Retina (tissue), 1 donor: ENCODE results near the gene FLCN.
A peak's percentile ranks its signal among the peaks of the same experiment; 100 is the strongest.
"Not testable (repeated sequence)": the region's sequence is repeated elsewhere in the genome, so short reads cannot be mapped to it uniquely, and the experiment has no call there.

ENCODE experiments used
- DNase-seq: peaks from one replicate; pipeline ENCODE4 v3.0.0-alpha.2; 2016

The FLCN gene, protein sequence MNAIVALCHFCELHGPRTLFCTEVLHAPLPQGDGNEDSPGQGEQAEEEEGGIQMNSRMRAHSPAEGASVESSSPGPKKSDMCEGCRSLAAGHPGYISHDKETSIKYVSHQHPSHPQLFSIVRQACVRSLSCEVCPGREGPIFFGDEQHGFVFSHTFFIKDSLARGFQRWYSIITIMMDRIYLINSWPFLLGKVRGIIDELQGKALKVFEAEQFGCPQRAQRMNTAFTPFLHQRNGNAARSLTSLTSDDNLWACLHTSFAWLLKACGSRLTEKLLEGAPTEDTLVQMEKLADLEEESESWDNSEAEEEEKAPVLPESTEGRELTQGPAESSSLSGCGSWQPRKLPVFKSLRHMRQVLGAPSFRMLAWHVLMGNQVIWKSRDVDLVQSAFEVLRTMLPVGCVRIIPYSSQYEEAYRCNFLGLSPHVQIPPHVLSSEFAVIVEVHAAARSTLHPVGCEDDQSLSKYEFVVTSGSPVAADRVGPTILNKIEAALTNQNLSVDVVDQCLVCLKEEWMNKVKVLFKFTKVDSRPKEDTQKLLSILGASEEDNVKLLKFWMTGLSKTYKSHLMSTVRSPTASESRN

DNA sequence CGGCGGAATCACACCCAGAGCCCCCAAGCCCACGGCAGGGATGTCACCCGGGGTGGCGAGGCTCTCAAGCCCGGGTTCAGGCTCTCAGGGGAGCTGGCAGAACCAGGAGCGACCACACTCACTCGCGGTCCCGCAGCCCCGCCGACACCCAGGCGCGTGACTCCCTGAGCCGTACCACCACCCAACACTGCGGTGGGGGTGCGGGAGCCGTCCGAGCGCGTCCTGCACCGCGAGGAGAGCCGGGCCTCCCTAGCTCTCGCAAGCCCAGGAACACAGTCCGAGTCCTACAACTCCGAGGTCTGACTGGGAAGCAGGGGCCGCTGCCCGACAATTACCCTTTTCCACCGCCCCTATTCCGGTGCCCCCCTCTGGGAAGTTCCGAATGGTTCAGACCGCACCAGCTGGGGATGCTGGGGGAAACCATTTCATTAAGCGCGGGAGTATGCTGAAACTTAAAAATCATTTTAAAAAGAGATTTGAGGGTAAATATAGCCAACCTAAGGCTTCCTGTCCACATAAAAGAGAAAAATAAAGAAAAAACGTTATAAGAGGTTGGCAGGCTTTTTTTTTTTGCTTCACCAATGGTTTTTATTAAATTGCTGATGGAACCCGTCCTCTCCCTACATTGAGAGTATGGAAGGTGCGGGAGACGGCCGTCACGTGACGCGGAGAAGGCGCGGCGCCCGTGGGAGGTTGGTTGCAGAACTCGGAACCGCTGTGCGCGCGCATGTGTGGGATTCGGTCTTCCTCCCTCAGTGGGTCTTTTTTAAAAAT is at the start of gene FLCN:
TSS of gene FLCN (minus strand) at position 143 of the 774 bp plus-strand sequence. CDS start 9,031 bp downstream, outside the sequence.
- DNase-seq, result peak; percentile 99

DNA sequence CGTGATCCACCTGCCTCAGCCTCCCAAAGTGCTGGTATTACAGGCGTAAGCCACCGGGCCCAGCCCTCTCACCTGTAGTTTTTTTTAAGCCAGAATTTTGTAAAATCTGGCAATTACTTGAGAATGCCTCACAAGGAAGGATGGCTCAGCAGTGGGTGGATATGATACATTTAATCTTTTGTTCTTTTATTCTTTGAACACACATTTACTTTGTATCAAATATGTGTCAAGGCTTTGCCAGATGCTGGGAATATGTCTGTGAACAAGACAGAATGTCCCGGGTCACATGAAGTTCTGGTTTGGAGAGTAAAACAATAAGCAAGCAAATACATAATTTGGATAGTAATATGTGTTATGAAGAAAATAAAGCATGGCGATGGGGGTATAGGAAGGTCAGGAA is 49.0 kb upstream of the FLCN start:
- no peak for DNase-seq

DNA sequence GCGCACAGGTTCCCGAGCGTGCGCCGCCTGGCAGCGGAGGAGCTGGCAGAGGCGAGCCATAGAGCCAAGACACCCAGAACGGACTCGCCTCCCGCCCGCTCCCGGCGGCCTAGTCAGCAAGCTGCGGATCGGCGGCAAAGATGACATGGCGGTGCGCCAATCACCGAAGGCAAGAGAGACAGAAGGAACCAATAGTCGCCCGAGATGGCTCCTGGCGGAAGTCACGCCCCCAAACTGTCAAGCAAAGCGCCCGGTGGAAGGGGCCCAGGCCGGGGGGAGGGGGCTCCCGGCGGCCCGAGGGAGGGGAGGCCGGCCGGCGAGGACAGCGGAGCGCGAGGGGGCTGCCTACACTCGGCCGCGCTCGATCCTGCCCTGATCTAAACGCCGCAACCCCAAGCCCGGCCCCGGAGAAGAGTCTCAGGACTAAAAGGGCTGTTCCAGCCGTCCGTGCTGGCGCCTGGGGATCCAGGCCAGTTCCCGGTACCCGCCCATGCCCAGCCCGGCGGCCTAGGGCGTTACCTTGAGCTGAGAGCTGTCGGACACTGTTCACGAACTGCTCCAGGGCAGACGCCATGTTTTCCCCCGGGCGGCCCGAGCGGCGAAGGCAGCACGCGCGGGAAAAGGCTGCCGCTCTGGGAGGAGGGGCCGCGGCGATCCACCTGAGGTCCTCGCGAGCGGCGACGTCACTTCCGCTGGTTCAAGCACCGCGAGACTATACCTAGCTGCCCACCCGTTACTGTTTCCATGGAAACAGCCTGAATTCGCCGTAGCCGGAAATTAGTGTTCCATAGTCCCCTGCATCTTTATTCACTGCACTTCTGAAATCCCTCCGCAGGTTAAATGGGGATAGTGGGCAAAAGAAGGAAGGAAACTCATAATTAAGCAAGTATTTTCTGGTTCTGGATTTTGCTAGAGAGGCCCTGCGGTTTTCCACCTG is 43.9 kb upstream of the FLCN start, which contains the start of gene COPS3:
TSS of gene COPS3 (minus strand) at position 634 of the 937 bp plus-strand sequence. CDS start at position 574, 60 bp downstream.
- peak; percentile 98 for DNase-seq

DNA sequence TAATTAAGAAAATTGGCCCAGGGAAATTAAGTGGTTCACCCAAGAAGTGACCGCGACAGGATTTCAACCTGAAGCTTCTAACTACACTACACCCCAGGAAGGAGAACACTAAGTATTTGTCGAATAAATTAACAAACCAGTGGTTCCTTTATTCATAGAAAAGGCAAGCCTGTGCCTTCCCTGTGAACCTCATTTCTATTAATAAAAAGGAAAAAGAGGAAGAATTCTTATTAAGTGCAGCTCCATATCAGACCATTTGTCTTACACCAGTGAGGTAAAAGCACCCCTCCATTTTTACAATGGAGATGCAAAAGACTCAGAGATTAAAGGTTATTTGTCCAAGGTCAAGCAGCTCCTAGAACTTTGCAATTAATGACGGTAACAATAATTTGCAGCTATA is 42.3 kb upstream of the FLCN start:
- no peak for DNase-seq

DNA sequence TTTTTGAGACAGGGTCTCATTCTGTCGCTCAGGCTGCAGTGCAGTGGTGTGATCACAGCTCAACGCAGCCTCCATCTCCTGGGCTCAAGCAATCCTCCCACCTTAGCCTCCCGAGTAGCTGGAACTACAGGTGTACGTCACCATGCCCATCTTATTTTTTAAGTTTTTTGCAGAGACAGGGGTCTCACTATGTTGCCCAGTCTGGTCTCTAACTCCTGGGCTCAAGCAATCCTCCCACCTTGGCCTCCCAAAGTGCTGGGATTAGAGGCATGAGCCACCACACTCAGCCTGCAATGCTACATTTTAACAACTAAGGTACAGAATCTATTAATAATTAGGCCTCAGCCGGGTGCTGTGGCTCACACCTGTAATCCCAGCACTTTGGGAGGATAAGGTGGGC is 40.5 kb upstream of the FLCN start:
- DNase-seq, result not testable (repeated sequence)

DNA sequence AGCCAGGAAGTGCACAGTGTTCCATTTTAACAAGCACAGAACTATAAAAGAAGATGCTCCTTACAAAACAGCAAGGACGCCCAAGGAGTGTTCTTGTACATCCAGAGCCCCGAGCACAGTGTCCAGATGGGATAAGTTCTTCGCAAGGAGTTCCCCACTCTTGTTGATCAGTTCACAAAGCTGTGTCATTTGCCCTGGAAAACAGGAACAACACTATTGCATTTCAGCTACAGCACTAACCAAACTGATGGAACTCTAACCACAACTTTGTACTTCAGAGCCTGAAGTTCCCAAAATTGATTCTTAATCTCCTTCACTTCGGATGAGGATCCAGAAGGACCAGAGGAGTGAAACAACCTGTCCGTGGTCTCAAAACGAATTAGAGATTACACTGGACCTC is 39.0 kb upstream of the FLCN start:
- DNase-seq, result no peak

DNA sequence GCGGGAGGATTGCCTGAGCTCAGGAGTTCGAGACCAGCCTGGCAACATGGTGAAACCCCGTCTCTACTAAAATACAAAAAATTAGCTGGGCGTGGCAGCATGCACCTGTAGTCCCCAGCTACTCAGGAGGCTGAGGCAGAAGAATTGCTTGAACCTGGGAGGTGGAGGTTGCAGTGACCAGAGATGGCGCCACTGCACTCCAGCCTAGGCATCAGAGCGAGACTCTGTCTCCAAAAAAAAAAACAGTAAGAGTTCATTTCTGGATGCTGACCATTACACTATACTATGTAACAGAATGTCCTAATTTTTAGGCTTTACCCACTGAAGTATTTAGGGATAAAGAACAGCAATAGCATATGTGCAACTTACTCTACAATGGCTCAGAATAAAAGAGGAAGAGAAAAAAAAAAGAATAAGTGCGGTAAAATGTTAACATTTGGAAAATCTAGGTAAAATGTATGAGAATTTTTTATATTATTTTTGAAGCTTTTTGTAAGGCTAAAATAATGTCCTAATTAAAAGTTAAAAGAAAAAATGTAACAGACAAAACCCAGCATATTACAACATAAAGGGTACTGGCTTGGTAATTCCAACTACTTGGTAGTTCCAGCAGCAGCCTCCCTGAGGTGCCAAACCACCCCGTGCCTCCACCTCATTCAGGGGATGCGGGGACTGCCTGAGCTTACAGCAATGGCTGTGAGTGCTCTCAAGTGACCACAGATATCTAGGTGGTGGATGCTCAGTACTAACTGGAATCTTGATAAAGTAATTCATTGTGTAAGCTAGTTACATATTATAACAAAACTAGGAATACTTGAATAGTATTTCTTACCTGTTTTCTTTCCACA is 33.2 kb upstream of the FLCN start:
- DNase-seq, result no peak

DNA sequence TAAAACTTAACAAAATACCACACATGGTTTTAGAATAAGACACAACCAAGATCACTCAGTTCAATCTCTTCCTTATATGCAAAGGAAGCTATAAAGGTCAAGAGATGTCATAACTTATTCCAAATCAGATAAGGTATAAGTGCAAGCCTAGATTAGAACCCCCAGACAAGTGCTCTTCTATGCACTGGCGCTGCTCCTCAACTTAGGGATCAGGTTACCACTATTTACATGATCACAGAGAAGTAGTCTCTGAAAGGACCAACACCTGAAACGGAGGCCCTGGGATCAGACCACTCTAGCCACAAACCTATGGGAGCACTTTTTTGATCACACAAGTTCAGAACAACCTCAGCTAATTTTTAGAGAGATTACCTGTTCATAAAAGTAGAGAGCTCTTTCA is 27.5 kb upstream of the FLCN start:
- DNase-seq, result no peak

DNA sequence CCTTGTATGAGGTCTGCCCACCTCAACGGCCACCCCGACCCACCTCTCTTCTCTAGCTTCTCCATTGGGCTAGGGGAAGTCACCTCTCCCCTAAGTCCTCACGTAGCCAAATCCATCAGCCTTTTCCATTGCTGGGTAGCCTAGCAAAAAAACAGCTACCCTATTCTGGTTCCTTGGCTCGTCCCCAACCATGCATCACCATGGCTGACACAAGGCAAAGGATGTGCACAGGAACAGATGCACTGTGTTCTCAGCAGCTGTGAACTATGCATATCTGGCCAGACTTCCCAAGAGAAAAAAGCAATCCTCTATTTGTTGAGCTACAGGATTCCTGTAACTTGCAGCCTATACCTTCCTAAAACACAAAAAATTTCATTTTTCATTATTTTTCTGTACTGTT is 22.0 kb upstream of the FLCN start:
- no peak for DNase-seq

DNA sequence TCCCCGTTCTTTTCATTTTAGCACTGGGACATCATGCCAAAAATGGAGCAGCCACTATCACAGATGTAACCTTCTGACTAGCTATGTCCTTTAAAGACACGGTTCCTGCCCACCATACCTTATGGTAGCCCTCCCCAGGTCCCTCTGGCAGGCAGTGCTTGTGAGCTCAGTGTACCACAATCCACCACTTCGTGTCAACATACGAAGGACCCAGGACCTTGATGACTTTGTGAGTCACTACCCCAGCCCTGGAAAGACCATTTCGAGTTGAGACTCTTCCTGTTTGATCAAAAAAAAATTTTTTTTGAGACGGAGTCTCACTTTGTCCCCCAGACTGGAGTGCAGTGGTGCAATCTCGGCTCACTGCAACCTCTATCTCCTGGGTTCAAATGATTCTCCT is 21.0 kb upstream of the FLCN start:
- DNase-seq, result no peak

DNA sequence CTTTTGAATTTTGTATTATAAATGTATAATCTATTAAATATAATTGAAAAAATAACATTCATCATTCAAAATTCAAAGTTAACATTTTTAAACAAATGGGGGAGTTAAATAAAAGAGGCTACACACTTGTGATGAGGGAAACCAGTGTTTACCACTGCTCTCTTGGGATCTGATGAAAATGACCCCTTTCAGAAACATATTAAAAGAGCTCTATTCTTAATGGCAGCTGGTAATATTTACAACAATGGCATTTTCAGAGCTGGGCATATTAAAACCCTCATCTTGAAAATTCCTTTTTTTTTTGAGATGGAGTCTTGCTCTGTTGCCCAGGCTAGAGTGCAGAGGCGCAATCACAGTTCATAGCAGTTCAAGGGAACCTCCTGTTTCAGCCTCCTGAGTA is 19.3 kb upstream of the FLCN start:
- no peak for DNase-seq

DNA sequence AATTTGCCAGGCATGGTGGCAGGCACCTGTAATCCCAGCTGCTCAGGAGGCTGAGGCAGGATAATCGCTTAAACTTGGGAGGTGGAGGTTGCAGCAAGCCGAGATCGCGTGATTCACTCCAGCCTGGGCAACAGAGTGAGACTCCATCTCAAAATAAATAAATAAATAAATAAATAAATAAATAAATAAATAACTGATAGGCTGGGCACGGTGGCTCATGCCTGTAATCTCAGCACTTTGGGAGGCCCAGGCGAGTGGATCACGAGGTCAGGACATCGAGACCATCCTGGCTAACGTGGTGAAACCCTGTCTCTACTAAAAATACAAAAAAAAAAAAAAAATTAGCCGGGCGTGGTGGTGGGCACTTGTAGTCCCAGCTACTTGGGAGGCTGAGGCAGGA is 18.7 kb upstream of the FLCN start:
- DNase-seq, result not testable (repeated sequence)

DNA sequence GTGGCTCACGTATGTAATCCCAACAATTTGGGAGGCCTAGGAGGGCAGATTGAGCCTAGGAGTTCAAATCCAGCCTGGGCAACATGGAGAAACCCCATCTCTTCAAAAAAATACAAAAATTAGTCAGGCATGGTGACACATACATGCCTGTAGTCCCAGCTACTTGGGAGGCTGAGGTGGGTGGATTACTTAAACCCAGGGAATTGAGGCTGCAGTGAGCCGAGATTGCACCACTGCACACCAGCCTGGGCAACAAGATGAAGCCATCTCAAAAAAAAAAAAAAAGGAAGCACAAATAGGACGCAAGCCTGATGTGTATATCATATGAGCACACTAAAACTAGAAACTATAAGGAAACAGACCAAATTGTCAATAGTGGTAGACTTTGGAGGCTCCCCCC is 17.1 kb upstream of the FLCN start:
- DNase-seq, result no peak

DNA sequence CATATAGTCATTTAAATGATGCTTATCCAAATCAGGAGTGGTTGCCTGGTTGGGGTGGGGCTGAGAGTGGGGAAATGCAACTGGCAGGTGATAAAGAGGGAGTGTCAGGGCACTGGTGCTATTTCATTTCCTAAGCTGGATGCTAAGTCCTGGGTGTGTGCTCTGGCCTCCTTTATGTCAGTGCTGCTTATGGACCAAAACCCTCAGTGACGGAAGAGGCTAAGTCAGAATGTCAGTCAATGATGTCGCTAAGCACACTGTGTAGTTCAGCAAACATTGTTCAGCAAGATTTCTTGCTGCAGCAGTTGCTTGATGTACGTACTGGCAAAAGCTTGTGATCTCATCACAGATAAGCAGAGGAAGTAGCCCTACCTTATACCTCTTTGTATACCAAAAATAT is 16.4 kb upstream of the FLCN start:
- DNase-seq, result no peak

DNA sequence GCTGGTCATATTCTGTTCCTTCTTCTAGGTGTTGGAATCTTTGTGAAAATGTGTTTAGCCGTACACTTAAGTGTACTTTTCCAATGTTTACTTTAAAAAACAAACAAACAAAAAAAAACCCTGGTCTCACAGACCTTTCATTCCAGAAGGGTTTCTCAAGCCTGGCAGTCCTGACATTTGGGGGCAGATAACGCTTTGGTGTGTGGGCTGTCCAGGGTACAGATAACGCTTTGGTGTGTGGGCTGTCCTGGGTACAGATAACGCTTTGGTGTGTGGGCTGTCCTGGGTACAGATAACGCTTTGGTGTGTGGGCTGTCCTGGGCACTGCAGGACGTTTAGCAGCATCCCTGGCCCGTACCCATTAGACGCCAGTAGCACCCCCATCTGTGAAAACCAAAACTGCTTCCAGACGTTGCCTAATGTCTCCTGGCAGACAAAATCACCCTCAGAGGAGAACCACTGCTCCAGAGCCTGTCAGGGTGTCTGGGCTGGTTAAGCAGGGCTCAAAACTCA is 15.2 kb upstream of the FLCN start:
- DNase-seq, result no peak

DNA sequence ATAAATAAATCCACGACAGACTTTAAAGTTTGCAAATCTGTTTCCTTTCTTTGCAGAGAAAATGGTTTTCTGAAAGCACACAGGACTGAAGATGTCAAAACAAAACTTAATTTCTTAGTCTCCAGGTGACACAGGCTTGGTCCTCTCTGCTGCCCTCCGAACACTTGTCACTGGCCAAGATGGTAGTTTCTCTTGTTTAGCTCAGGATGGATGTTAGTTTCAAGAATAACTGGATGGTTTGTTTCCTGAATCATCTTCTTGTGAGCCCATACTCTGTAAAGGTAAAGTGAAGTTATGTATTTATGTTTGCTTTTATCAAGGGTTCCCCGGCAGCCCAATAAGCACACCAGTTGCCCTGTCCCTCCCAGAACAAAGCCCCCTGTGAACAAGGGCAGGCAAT is 9.9 kb upstream of the FLCN start:
- no peak for DNase-seq

DNA sequence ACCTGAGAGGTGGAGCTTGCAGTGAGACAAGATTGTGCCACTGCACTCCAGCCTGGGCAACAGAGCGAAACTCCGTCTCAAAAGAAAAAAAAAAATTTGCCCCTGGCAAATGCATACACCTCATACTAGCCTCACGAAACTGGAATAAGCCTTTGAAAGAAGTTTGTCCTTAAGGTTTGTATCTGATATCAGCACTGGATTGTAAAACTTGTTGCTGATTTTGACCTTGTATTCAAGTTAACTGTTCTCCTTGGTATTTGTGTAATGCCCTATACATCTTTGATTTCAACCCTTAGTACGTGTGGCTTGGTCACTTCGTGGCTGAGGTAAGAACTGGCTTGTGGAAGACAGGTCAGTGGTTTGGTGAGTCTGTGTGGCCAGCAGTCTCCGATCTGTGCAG is 6.2 kb upstream of the FLCN start:
- no peak for DNase-seq

DNA sequence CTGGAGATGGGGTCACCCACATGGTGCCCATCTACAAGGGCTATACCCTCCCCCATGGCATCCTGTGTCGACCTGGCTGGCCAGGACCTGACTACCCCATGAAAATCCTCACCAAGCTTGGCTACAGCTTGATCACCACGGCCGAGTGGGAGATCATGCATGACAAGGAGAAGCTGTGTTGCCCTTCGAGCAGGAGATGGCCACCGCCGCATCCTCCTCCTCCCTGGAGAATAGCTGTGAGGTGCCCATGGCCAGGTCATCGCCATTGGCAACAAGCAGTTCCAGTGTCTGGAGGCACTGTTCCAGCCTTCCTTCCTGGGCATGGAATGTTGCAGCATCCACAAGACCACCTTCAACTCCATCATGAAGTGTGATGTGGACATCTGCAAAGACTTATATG is 5.3 kb upstream of the FLCN start:
- no peak for DNase-seq

DNA sequence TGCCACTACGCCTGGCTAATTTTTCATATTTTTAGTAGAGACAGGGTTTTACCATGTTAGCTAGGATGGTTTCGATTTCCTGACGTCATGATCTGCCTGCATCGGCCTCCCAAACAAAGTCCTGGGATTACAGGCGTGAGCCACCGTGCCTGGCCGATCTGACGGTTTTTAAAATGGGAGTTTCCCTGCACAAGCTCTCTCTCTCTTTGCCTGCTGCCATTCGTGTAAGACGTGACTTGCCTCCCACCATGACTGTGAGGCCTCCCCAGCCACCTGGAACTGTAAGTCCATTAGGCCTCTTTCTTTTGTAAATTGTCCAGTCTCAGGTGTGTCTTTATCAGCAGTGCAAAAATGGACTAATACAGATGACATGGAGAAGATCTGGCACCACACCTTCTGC is 4.7 kb upstream of the FLCN start:
- no peak for DNase-seq

DNA sequence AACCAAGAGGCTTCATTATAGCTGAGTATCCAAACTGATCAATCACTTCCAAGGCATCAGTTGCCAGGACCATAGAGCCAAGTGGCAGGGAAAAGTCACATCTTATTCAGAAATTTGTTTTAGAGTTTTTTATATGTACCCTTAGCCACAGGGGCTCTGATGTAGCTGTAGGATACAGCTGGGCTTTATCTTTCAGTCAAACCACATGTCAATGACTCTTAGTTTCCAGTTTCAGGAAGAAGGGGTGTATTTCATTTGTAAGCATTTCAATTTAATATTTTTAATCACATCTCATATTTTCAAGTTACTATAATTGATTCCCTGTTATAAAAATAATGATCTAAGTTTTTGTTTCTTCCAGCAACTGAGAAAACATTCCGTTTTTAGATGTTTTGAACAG is 2.9 kb upstream of the FLCN start:
- no peak for DNase-seq

DNA sequence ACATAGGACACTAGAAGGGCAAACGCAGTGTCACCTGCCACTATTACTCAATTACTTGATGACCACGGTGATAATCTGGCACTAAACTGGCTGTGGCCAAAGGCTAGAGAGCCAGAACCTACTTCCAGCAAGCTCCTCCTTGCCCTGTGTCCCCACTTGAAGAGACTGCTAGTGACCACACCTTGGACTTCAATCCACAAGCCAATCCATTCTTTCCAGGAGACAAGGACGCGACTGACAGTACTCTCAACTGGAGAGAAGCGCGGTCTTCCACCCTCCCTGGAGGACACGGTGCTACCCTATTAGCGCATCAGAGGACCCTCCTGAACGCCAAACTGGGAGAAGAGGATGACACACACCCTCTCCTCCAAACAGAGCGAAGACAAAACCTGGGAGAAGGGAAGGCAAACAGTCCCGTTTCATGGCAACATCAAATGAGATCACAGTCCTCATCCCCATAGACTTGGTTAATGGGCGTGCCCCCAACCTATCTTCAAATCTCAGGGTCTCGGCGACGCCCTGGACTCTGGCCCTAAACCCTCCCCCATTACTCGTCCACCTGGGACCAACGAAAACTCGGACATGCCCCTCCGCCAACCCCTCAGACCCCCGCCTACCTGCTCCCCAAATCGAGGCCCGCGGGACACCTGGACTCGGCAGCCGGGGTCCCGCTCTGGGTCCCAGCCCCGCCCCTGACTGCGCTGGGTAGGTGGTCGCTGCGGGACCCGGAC is 508 bp downstream of the FLCN start:
- DNase-seq, result no peak
